Heart left ventricle (tissue), 16 donors: ENCODE data around the gene ESRP2. TPM values are rescaled to one million over a fixed set of nuclear protein-coding genes. Genes with fewer than 3 reads are reported as not detected.

Source experiments
- ATAC-seq, 4 donors: fragments of 200-7000 bp; cut with Tn5 transposase; one replicate each; pipeline ENCODE4 v1.9.1; 2020 to 2022; ENCODE audit warnings: moderate library complexity in 4 of 4, mild to moderate bottlenecking in 3 of 4, moderate number of reproducible peaks in 1 of 4
- DNase-seq, 5 donors: peaks; one replicate each; pipeline ENCODE4 v3.0.0-alpha.2; 2020
- H3K27ac ChIP-seq, 12 donors: fragments of 200-600 bp; sonication (generic) in 4 of 12; one replicate each; pipeline versions ENCODE4 v1.5.0 to v1.8.0; 2016 to 2022; ENCODE audit warnings: mild to moderate bottlenecking in 2 of 12
- H3K27me3 ChIP-seq, 9 donors: fragments of 200-600 bp; sonication (generic) in 2 of 9; one replicate each; pipeline versions ENCODE4 v1.5.1 to v1.8.0; 2016 to 2022; ENCODE audit warnings: mild to moderate bottlenecking in 3 of 9
- H3K36me3 ChIP-seq, 9 donors: fragments of 200-600 bp; sonication (generic) in 2 of 9; one replicate each; pipeline versions ENCODE4 v1.5.0 to v1.8.0; 2018 to 2022; ENCODE audit warnings: mild to moderate bottlenecking in 2 of 9
- H3K4me1 ChIP-seq, 12 donors: fragments of 200-600 bp; sonication (generic) in 4 of 12; one replicate each; pipeline versions ENCODE4 v1.5.0 to v1.8.0; 2016 to 2022; ENCODE audit warnings: mild to moderate bottlenecking in 3 of 12
- H3K4me3 ChIP-seq, 12 donors: fragments of 200-600 bp; sonication (generic) in 4 of 12; one replicate each; pipeline versions ENCODE4 v1.5.0 to v1.8.0; 2017 to 2022; ENCODE audit warnings: mild to moderate bottlenecking in 9 of 12, moderate library complexity in 4 of 12
- H3K9me3 ChIP-seq, 12 donors: fragments of 200-600 bp; sonication (generic) in 4 of 12; one replicate each; pipeline versions ENCODE4 v1.5.0 to v1.8.0; 2016 to 2022; ENCODE audit warnings: mild to moderate bottlenecking in 1 of 12
- POLR2A ChIP-seq, 2 donors: fragments of 450-650 bp; IDR thresholded peaks; one replicate each; pipeline ENCODE4 v1.6.1; 2017; ENCODE audit warnings: antibody characterized with exemption in 2 of 2, mild to moderate bottlenecking in 2 of 2, moderate library complexity in 2 of 2
- WGBS, 4 donors: extraction: QIAGEN DNeasy Blood & Tissue Kit in 2 of 4; methylation state at CpG; one replicate each; pipeline versions ENCODE4 v1.1.5 to v1.1.7; 2013 to 2018; 5-methylcytosine and 5-hydroxymethylcytosine counted together
- intact Hi-C, 10 donors: fragments of 100-400 bp; cut with DNase I; formaldehyde crosslinking; loops; one replicate each; pipeline versions ENCODE4 v1.11.1 to v1.14.2; 2022
- microRNA-seq, 4 donors: library from miRNA; unstranded; fragments of <30 nt; microRNA quantifications; one replicate each; pipeline versions ENCODE4 to v1.2.0, GENCODE V29; 2017 to 2020
- polyA plus RNA-seq, 2 donors: library from polyadenylated mRNA; stranded (reverse); fragments of 200-250 nt; gene quantifications; one replicate each; pipeline ENCODE4 v1.2.3, GENCODE V29; 2013
- total RNA-seq, 9 donors: library from RNA; depleted of rRNA in 2 of 9; stranded (reverse); fragments of >200 nt in 2 of 9; fragmentation: NEBNext Ultra II Directional in 3 of 9; extraction: Animal tissue kit (Norgen Biotek cat#: 25700) in 3 of 9; gene quantifications; one replicate each; pipeline versions ENCODE4 v1.1.0 to v1.2.4, GENCODE V29; 2016 to 2023
- TF ChIP-seq, protein P1 (sequence below), 12 donors: fragments of 200-600 bp; sonication (generic) in 4 of 12; IDR thresholded peaks; one replicate each; pipeline versions ENCODE4 v1.5.0 to v1.8.0; 2018 to 2022; ENCODE audit warnings: antibody characterized with exemption in 12 of 12, mild to moderate bottlenecking in 5 of 12
- donor health status: ischemic (EF 13 %, LVEDD 7.1; RV severe dilation, severe dysfunction).
- donor health status: healthy with polysubstance abuse.
- donor health status: DM: no; HTN: yes; CAD: no.
- donor health status: DM: no; HTN: no; CAD: no.
- donor health status: ischemic (EF 25% LVEDD 6.9; RV normal size, moderate dysfunction).
- donor health status: ischemic (EF 25% LVEDD 5.7; RV mildly dilated, moderate dysfunction).
- donor health status: healthy.
- donor health status: DM: yes; HTN: yes; CAD: no.
- donor health status: ischemic (EF 35%, LVEDD 5.7; RV mildly dilated, moderate dysfunction).
- donor health status: nonischemic (EF 11% LVEDD 7.7; RV severe dilation, severe dysfunction).
- donor health status: DM: yes; HTN: yes; CAD: no.
- donor health status: PGD.
- donor health status: ischemic (EF 29% LVEDD 5.4; RV normal size, mild dysfunction).
- donor health status: nonischemic (EF 23%, LVEDD 6.1; RV moderate dilation, normal function).

Gene ESRP2
- total and polyA plus RNA-seq, 11 donors: 0.15 to 1.9 (median 0.45) TPM; not detected in 1

DNA sequence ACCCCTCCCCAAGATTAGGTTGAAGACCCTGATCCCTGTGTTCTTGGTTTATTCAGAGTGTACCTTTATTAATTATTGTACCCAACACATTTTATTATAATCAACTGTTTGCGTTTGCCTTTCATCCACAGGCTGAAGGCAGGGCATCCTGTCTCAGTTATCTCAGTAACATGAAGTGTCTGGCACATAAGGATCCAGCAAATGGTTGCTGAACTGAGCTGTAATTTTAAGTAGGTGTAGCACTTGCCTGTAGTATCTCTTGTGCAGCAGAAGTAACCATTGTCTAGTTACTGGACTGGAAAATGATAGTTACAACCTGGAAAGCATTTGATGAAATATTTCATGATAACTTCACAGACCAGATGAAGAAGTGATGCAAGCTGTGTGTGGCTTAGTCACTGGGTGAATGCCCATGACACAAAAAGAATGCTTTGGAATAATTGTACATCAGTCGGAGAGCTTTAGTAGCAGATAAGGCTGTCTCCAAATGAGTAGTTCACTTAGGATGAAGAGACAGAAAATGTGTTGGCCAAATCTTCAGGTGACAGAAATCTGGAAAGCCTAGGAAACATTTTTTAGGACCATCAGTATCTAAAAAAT lies 56.6 kb downstream of the ESRP2 start:
- DNase-seq (no peak), ATAC-seq (peak in 2 of 4 donors; percentile 28 to 50)
- intact Hi-C loops: no loop called here
- Histone ChIP-seq H3K36me3 (peaks cover 0 to 93% (median 71%) of the 10 kb centered on the region in 9 donors), H3K4me1 (peaks cover 0 to 4% (median 0%) of the 10 kb centered on the region in 12 donors), H3K4me3 (no peak overlapping the region), H3K27ac (no peak overlapping the region), H3K9me3 (no peaks in the 10 kb centered on the region), H3K27me3 (no peaks in the 10 kb centered on the region)
- TF ChIP-seq, protein P1, sequence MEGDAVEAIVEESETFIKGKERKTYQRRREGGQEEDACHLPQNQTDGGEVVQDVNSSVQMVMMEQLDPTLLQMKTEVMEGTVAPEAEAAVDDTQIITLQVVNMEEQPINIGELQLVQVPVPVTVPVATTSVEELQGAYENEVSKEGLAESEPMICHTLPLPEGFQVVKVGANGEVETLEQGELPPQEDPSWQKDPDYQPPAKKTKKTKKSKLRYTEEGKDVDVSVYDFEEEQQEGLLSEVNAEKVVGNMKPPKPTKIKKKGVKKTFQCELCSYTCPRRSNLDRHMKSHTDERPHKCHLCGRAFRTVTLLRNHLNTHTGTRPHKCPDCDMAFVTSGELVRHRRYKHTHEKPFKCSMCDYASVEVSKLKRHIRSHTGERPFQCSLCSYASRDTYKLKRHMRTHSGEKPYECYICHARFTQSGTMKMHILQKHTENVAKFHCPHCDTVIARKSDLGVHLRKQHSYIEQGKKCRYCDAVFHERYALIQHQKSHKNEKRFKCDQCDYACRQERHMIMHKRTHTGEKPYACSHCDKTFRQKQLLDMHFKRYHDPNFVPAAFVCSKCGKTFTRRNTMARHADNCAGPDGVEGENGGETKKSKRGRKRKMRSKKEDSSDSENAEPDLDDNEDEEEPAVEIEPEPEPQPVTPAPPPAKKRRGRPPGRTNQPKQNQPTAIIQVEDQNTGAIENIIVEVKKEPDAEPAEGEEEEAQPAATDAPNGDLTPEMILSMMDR (IDR thresholded peaks at IDR 0.05): no peak
- no peak for TF ChIP-seq POLR2A (IDR thresholded peaks at IDR 0.05)
- WGBS, 4 donors: 40 to 50% (median 49%) methylated on average over 2 of the region's 2 CpGs

Small RNAs within 50 kb of the gene (microRNA-seq; reads per million reads assigned to microRNA genes)
- gene MIR6773: 0 reads per million in 4 donors

Other genes with a start within 250 kb of the ESRP2 start
- 1 to 10 TPM in 5 of 9 donors, under 1 TPM in 4; 0.42 to 9.8 (median 1.2) TPM for gene DPEP2, start 236.6 kb downstream of the ESRP2 start, total RNA-seq
- gene DPEP2, start 236.6 kb downstream of the ESRP2 start, polyA plus RNA-seq: 1 to 10 TPM; 1.1 to 1.2 TPM
- not detected for gene DPEP2NB, start 220.2 kb downstream of the ESRP2 start, total RNA-seq
- gene DPEP2NB, start 220.2 kb downstream of the ESRP2 start, polyA plus RNA-seq: not detected
- gene DDX28, start 212.9 kb downstream of the ESRP2 start, total RNA-seq: 10 to 100 TPM in 2 of 9 donors, 1 to 10 TPM in 7; 4.4 to 11.9 (median 8.8) TPM
- 10 to 100 TPM in 1 of 2 donors, 1 to 10 TPM in 1; 8.3 to 10.7 TPM for gene DDX28, start 212.9 kb downstream of the ESRP2 start, polyA plus RNA-seq
- gene DUS2, start 212.8 kb downstream of the ESRP2 start, total RNA-seq: 10 to 100 TPM in 1 of 9 donors, 1 to 10 TPM in 8; 3.8 to 11.5 (median 7.2) TPM
- gene DUS2, start 212.8 kb downstream of the ESRP2 start, polyA plus RNA-seq: 10 to 100 TPM in 1 of 2 donors, 1 to 10 TPM in 1; 4.5 to 10.4 TPM
- 10 to 100 TPM; 20.6 to 35.1 (median 28.8) TPM for gene NFATC3, start 150.8 kb downstream of the ESRP2 start, total RNA-seq
- 10 to 100 TPM in 1 of 2 donors, 1 to 10 TPM in 1; 5.9 to 12.1 TPM for gene NFATC3, start 150.8 kb downstream of the ESRP2 start, polyA plus RNA-seq
- 10 to 100 TPM; 27.3 to 68.0 (median 45.4) TPM for gene PLA2G15, start 9.2 kb upstream of the ESRP2 start, total RNA-seq
- gene PLA2G15, start 9.2 kb upstream of the ESRP2 start, polyA plus RNA-seq: 10 to 100 TPM; 25.8 to 66.6 TPM
- gene SLC7A6, start 28.4 kb upstream of the ESRP2 start, total RNA-seq: 10 to 100 TPM; 32.7 to 76.0 (median 45.1) TPM
- gene SLC7A6, start 28.4 kb upstream of the ESRP2 start, polyA plus RNA-seq: 10 to 100 TPM; 45.6 to 50.5 TPM
- gene SLC7A6OS, start 74.8 kb upstream of the ESRP2 start, total RNA-seq: 10 to 100 TPM in 6 of 9 donors, 1 to 10 TPM in 3; 8.1 to 16.2 (median 11.2) TPM
- gene SLC7A6OS, start 74.8 kb upstream of the ESRP2 start, polyA plus RNA-seq: 1 to 10 TPM; 9.6 to 9.9 TPM
- 10 to 100 TPM; 21.9 to 34.0 (median 30.7) TPM for gene PRMT7, start 74.9 kb upstream of the ESRP2 start, total RNA-seq
- gene PRMT7, start 74.9 kb upstream of the ESRP2 start, polyA plus RNA-seq: 10 to 100 TPM; 21.0 to 37.4 TPM
- 10 to 100 TPM in 1 of 9 donors, 1 to 10 TPM in 2, under 1 TPM in 3, not detected in 3; 0.10 to 14.4 (median 1.5) TPM for gene SMPD3, start 212.4 kb upstream of the ESRP2 start, total RNA-seq
- under 1 TPM; 0.07 to 0.15 TPM for gene SMPD3, start 212.4 kb upstream of the ESRP2 start, polyA plus RNA-seq